Endothelial cell of umbilical vein (primary cell): ENCODE measurements around the gene SGF29. TPM values are rescaled to one million over a fixed set of nuclear protein-coding genes. Genes with fewer than 3 reads are reported as not detected.

ENCODE experiments used
- BruUV-seq: library from RNA; stranded (reverse); fragments of 400-500 nt; replicated peaks from 2 replicates; lab custom pipeline; 2021; lab: Mats Ljungman, UMichigan
- CTCF ChIA-PET: fragments of 300-600, 350-600 bp; sonication (Branson Sonifier 250); formaldehyde crosslinking; loops from one replicate; lab custom pipeline; 2021; ENCODE audit warnings: antibody characterized with exemption, inconsistent platforms; lab: Charles Lee
- POLR2A ChIA-PET: fragments of 300-600, 350-600 bp; sonication (Branson Sonifier 250); formaldehyde crosslinking; loops from one replicate; lab custom pipeline; 2021; ENCODE audit warnings: antibody characterized with exemption, inconsistent platforms; lab: Charles Lee
- DNase-seq: peaks from one replicate; pipeline ENCODE4 v3.0.0-alpha.2; 2011; ENCODE audit warnings: low read depth, low spot score
- FAIRE-seq: peaks from 2 replicates; lab custom pipeline; 2011; peaks lifted over from hg19 to GRCh38; lab: Jason Lieb, UNC
- H2AFZ ChIP-seq: 2 replicates; pipeline ENCODE4 v1.6.0; 2012; ENCODE audit warnings: low read depth, low read length, control low read depth, inconsistent platforms
- H3K27ac ChIP-seq: 2 replicates; pipeline ENCODE4 v1.5.1; 2011; ENCODE audit warnings: low read depth, mild to moderate bottlenecking, control low read depth, low read length, moderate library complexity; ENCODE audit not compliant: insufficient read depth
- H3K27me3 ChIP-seq, 2 experiments: 2 replicates each; pipeline versions ENCODE4 v1.6.0 to v1.6.1; 2011; ENCODE audit warnings: low read length in 2 of 2, mixed read lengths in 1 of 2; ENCODE audit not compliant: control insufficient read depth in 2 of 2, insufficient read depth in 2 of 2
- H3K36me3 ChIP-seq, 2 experiments: 2 replicates in 1 of 2; 3 replicates in 1 of 2; pipeline ENCODE4 v1.5.1; 2011; ENCODE audit warnings: low read length in 2 of 2, mild to moderate bottlenecking in 1 of 2, moderate library complexity in 1 of 2; ENCODE audit not compliant: control insufficient read depth in 2 of 2, insufficient read depth in 2 of 2; ENCODE audit errors: extremely low read depth in 1 of 2
- H3K4me1 ChIP-seq: 3 replicates; pipeline ENCODE4 v1.5.1; 2011; ENCODE audit warnings: mild to moderate bottlenecking, low read length; ENCODE audit not compliant: control insufficient read depth, insufficient read depth; ENCODE audit errors: extremely low read depth
- H3K4me2 ChIP-seq: 2 replicates; pipeline ENCODE4 v1.6.1; 2011; ENCODE audit warnings: low read length, control low read depth, mixed read lengths; ENCODE audit not compliant: insufficient read depth
- H3K4me3 ChIP-seq, 3 experiments: fragments of 200-600 bp in 1 of 3; sonication (generic), shearing (Covaris generic) in 1 of 3; replicated peaks in 1 of 3; 2 replicates each; pipeline ENCODE4 v1.5.1; 2011 to 2016; ENCODE audit warnings: control low read depth in 3 of 3, low read length in 3 of 3, mild to moderate bottlenecking in 2 of 3, inconsistent platforms in 1 of 3, low read depth in 1 of 3, moderate library complexity in 1 of 3; ENCODE audit not compliant: insufficient read depth in 1 of 3
- H3K79me2 ChIP-seq: 2 replicates; pipeline ENCODE4 v1.6.0; 2012; ENCODE audit warnings: low read length, inconsistent platforms; ENCODE audit not compliant: control insufficient read depth, insufficient read depth
- H3K9ac ChIP-seq: replicated peaks from 2 replicates; pipeline ENCODE3; 2011; ENCODE audit warnings: low read length, control low read depth; ENCODE audit not compliant: insufficient read depth; ENCODE audit errors: extremely low read depth
- H3K9me1 ChIP-seq: replicated peaks from 3 replicates; pipeline ENCODE4 v1.6.0; 2011; ENCODE audit warnings: mild to moderate bottlenecking, low read length; ENCODE audit not compliant: control insufficient read depth, insufficient read depth; ENCODE audit errors: extremely low read depth
- H3K9me3 ChIP-seq: replicated peaks from 2 replicates; pipeline ENCODE4 v1.5.1; 2012; ENCODE audit warnings: low read length, inconsistent platforms; ENCODE audit not compliant: control insufficient read depth, insufficient read depth
- H4K20me1 ChIP-seq: replicated peaks from 2 replicates; pipeline ENCODE3; 2011; ENCODE audit warnings: mild to moderate bottlenecking, low read length; ENCODE audit not compliant: control insufficient read depth, insufficient read depth; ENCODE audit errors: extremely low read depth
- CTCF ChIP-seq, 2 donors: IDR thresholded peaks; 1 replicate in 1 of 2; 2 replicates in 1 of 2; pipeline ENCODE4 v1.5.1; 2011; ENCODE audit warnings: low read length in 2 of 2, mild to moderate bottlenecking in 2 of 2, moderate library complexity in 2 of 2, control low read depth in 1 of 2, inconsistent platforms in 1 of 2, low read depth in 1 of 2; ENCODE audit not compliant: insufficient read depth in 1 of 2; ENCODE audit errors: extremely low read depth in 1 of 2
- EZH2 ChIP-seq: IDR thresholded peaks from 2 replicates; pipeline ENCODE4 v1.6.1; 2012; ENCODE audit warnings: borderline replicate concordance, low read depth, mild to moderate bottlenecking, moderate library complexity, low read length, inconsistent platforms; ENCODE audit not compliant: severe bottlenecking
- MAX ChIP-seq: IDR thresholded peaks from 2 replicates; pipeline ENCODE4 v1.6.1; 2011; ENCODE audit not compliant: insufficient read depth, insufficient read length
- MYC ChIP-seq: IDR thresholded peaks from one replicate; pipeline ENCODE4 v1.6.1; 2011; ENCODE audit warnings: mild to moderate bottlenecking, low read depth, low read length
- POLR2A ChIP-seq: IDR thresholded peaks from 2 replicates; pipeline ENCODE4 v1.6.1; 2012; ENCODE audit warnings: low read depth, mild to moderate bottlenecking, control low read depth, low read length
- dilution Hi-C: fragments of 300-500 bp; cut with MboI; formaldehyde crosslinking; loops from one replicate; pipeline ENCODE4 v1.15.0; 2019; ENCODE audit warnings: low sequenced_read_pairs; ENCODE audit not compliant: extremely low pct_ligation_motif_present
- intact Hi-C: fragments of 100-400 bp; cut with micrococcal nuclease; formaldehyde crosslinking; loops from one replicate; pipeline ENCODE4 v1.10.0; 2022
- polyA plus RNA-seq, 4 experiments: library from polyadenylated mRNA; depleted of rRNA in 3 of 4; stranded (reverse) in 3 of 4; unstranded in 1 of 4; fragments of >200 nt; gene quantifications; 2 replicates each; pipeline versions ENCODE4 v1.2.1 to v1.2.3, GENCODE V29; 2011 to 2012; ENCODE audit warnings: missing spikeins in 1 of 4
- total RNA-seq: library from RNA; stranded (reverse); gene quantifications from 2 replicates; pipeline ENCODE4 v1.2.3, GENCODE V29; 2021

SGF29 gene
- total and polyA plus RNA-seq, 2 donors (not counting 3 experiments of a cell fraction or from before 2014, with no cell fraction given) = 3.4 to 12.0 TPM

- Histone ChIP-seq H3K9me3 (no peaks in the 10 kb centered on the region), H3K27me3 (peaks cover 0 to 2% of the 10 kb centered on the region in 2 experiments), H3K79me2 (no peaks in the 10 kb centered on the region), H3K36me3 (no peaks in the 10 kb centered on the region), H3K27ac (no peak overlapping the region), H2AFZ (no peak overlapping the region), H3K9me1 (no peaks in the 10 kb centered on the region), H4K20me1 (no peaks in the 10 kb centered on the region), H3K9ac (no peak overlapping the region), H3K4me1 (peaks cover 2% of the 10 kb centered on the region), H3K4me2 (no peak overlapping the region), H3K4me3 (no peak overlapping the region)
- ChIA-PET CTCF (no interaction called here), POLR2A (no interaction called here)
- BruUV-seq = no TSS peak
- FAIRE-seq = peak; percentile 21
- intact Hi-C loops (no loop called here), dilution Hi-C loops (no loop called here)
- DNase-seq = no peak
- TF ChIP-seq POLR2A = no peak
- no peak for TF ChIP-seq MYC
- TF ChIP-seq MAX = no peak
- no peak for TF ChIP-seq CTCF (IDR thresholded peaks at IDR 0.05; ENCODE audit: extremely low read depth in 1 of 2, insufficient read depth in 1 of 2, low read depth in 1 of 2, low read length in 2 of 2)
- TF ChIP-seq EZH2 = no peak
Measured at GRCh38 chr16:28531777-28532744, 21.7 kb upstream of the SGF29 start.
